GM13977 (cell line): ENCODE results near the gene ARL13B.
A peak's percentile ranks its signal among the peaks of the same experiment; 100 is the strongest.

ENCODE experiments used
- DNase-seq: peaks from one replicate; pipeline ENCODE4 v3.0.0; 2012; ENCODE audit warnings: low spot score
- CTCF ChIP-seq: IDR thresholded peaks from 2 replicates; pipeline ENCODE4 v1.5.1; 2012; ENCODE audit warnings: mild to moderate bottlenecking, control low read depth; ENCODE audit not compliant: insufficient read depth; ENCODE audit errors: extremely low read depth, missing control alignments
- in situ Hi-C: fragments of 300-500 bp; cut with MboI; formaldehyde crosslinking; loops from one replicate; pipeline ENCODE4 v1.12.0; 2022; ENCODE audit warnings: low sequenced_read_pairs, low pct_unique_long_range_greater_than_20kb, mixed read lengths, inconsistent platforms; ENCODE audit not compliant: unreplicated experiment

Gene ARL13B

GRCh38 chr3:94050546-94050945 is 70.6 kb downstream of the ARL13B start:
- TF ChIP-seq CTCF = no peak
- in situ Hi-C loops = no loop called here

DNA sequence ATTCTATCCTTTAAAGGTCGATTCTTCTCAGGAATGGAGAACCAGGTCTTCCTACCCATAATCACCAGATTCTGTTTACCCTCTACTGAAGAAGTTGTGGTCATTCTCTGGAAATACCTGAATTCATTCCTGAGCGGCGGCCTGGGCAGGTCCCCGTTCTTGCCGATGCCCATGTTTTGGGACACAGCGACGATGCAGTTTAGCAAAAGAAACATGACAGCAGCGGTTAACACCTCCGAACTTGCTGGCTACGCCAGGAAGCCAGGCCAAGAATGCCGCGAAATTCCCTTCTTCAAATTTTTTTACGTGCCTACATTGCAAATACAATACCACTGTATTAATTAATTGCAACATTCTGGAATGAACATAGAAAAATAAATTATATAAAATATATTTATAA is 81.3 kb downstream of the ARL13B start:
- TF ChIP-seq CTCF = no peak
- in situ Hi-C loops = no loop called here
- no peak for DNase-seq

More at GRCh38 chr3:94050546-94050945, 70.6 kb downstream of the ARL13B start:
- no peak for DNase-seq

DNA sequence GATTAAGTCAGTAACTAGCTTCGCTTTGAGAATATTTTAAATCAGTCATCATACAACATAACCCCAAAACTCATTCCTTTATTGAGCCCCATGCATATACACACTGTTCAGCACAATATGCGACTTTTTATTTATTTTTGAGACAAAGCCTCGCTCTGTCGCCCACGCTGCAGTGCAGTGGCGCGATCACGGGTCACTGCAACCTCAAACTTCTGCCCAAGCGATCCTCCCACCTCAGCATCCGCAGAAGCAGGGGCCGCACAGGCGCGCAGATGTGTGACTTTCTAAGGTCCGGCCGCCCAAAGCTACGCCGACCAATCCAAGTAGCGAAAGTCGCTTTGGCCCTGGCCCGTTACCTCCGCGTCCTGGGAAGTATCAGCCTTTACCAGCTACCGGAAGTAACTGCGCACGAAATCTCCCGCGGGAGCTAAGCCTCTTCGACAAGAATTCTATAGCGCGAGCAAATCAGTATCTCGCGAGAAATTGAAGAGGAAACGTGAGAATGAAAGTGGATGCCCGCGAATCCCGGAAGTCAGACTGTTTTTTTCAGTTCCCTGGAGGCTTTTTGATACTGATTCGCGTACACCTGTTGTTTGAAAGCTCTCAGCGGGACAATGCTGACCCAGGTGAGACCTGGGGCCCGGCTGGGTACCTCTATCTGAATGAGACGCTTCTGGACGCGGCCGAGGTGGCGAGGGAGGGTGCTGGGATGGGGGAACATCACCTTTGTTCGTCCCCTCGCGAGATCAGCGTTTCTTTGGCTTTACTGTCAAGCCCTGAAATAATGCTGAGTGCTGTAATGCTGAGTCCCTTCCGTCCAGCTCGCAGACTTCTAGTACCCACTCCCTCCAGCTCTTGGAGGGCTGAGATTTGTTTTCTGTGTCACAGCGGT is 82.8 kb downstream of the ARL13B start, which contains the start of the genes DHFR2 and NSUN3:
Gene DHFR2 (minus strand): TSS at position 404 of the 892 bp plus-strand sequence. CDS start 1,405 bp downstream, outside the sequence.
Gene NSUN3 (plus strand): TSS at position 549 of the 892 bp plus-strand sequence. CDS start 66 bp downstream, at position 615.
- in situ Hi-C loops = no loop called here
- no peak for TF ChIP-seq CTCF

DNA sequence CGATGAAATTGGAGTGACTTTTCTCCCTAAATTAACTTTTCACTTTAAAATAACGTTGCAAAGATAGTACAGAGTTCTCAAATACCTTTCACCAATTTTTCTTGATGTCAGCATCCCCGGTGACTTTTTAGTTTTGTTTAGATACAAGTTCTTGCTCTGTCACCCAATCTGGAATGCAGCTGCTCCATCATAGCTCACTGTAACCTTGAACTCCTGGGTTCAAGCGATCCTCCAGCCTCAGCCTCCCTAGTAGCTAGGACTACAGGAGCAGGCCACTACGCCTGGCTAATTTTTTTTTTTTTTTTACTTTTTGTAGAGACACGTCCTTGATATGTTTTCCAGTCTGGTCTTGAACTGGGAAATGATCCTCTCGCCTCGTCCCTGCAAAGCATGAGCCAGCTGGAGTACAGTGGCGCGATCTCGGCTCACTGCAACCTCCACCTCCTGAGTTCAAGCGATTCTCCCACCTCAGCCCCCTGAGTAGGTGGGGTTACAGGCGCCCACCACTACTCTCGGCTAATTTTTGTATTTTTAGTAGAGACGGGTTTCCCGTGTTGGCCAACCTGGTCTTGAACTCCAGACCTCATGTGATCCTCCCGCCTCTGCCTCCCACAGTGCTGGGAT is 83.7 kb downstream of the ARL13B start:
- in situ Hi-C loops = no loop called here
- no peak for DNase-seq
- TF ChIP-seq CTCF = no peak

More for the DNA sequence above, 82.8 kb downstream of the ARL13B start, which contains the start of the genes DHFR2 and NSUN3:
- peak; percentile 74 for DNase-seq

DNA sequence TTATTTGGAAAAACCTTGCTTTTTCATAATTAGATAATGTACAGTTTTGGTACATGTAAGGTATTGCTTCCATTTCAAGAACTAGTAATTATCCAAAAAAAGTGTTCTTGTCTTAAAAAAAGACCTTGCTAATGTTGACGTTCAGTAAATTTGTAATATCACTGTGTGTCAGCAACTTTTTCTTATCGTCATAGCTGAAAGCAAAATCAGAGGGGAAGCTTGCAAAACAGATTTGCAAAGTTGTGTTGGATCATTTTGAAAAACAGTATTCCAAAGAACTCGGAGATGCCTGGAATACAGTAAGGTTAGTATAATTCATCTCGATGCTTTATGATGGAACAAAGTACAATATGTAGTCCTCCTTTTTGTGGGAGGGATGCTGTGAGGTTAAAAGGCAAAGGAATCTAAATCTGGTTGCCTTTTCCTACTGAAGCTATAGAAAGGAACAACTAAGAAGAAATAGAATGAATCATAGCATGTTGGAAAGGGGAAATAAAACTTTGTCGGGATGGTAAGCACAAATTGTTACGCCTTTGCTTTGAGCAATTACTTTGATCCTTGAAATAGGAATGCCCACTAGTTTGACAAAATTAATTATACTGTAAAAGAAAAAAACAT is 84.4 kb downstream of the ARL13B start:
- no peak for DNase-seq
- TF ChIP-seq CTCF = no peak
- in situ Hi-C loops = no loop called here

DNA sequence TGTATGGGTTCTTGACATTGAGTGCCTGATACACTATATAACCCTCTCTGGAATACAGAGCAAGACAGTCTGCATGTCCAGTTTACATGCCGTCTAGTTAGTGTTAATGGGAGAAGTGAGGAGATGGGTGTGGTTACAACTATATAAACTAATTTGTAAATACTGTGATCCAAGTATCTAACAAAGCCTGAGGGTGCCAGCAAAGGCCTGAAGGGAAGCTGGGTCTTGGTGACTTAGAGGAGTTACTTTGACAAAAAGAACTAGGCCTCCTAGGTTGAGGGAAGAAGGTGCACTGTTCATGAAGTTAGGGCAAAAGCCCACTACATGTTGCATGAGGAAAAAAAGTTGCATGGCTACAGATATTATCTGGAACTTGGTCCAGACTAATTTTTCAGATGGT is 85.2 kb downstream of the ARL13B start:
- in situ Hi-C loops = no loop called here

More for the DNA sequence above, 85.2 kb downstream of the ARL13B start:
- no peak for TF ChIP-seq CTCF
- no peak for DNase-seq
